Measurements from ENCODE around the gene LNX1. TPM values are rescaled to one million over a fixed set of nuclear protein-coding genes. Genes with fewer than 3 reads are reported as not detected.

Gene LNX1
- total and polyA plus RNA-seq, 10 of the 15 experiments (the other 5 are each of a cell fraction or from before 2014, with no cell fraction given): 0.72 to 1.4 (median 1.0) TPM

GRCh38 chr4:53575552-53575951, 15.7 kb downstream of the LNX1 start:
- ChIA-PET RAD21 (ENCODE audit: unreplicated experiment) (no interaction called here), POLR2A (no interaction called here), SMC1A (ENCODE audit: uncharacterized antibody, unreplicated experiment) (interaction anchor here (1.2 kb wide), 1 partner anchor 17 kb away, joined by 4 read pairs; no protein-coding TSS in a partner anchor), CTCF (no interaction called here)
- FAIRE-seq (no peak), DNase-seq (ENCODE audit: low read depth, low spot score) (no peak), ATAC-seq (no peak)
- no peaks in the 10 kb centered on the region for H4K20me1 ChIP-seq (ENCODE audit: control insufficient read depth, insufficient read depth)
- intact Hi-C loops (cut with micrococcal nuclease; ENCODE audit: unreplicated experiment) (no loop called here), in situ Hi-C loops (cut with MboI) (no loop called here)
- no peaks in the 10 kb centered on the region for H3K4me1 ChIP-seq (ENCODE audit: control insufficient read depth, insufficient read depth, low read length)
- no peaks in the 10 kb centered on the region for H3K36me3 ChIP-seq (ENCODE audit: control insufficient read depth in 2 of 2, insufficient read depth in 2 of 2, low read length in 1 of 2)
- BruUV-seq (replicated peaks): no TSS peak
- 70% methylated on average over 4 of the region's 4 CpGs for WGBS (ENCODE audit: insufficient coverage, insufficient replicate concordance, low lambda C conversion rate, missing lambda C conversion rate)
- H3K27ac ChIP-seq (ENCODE audit: control insufficient read depth, insufficient read depth): no peak overlapping the region
- H3K9ac ChIP-seq (ENCODE audit: control insufficient read depth, insufficient read depth, low read length): no peak overlapping the region
- H3K79me2 ChIP-seq (ENCODE audit: control insufficient read depth, insufficient read depth, low read length): no peaks in the 10 kb centered on the region
- H3K4me3 ChIP-seq: no peak overlapping the region
- TF ChIP-seq RUNX3 (IDR thresholded peaks at IDR 0.05; ENCODE audit: low read length) (no peak), SIX5 (IDR thresholded peaks at IDR 0.05; ENCODE audit: low read depth, low read length, severe bottlenecking) (no peak), RELA (IDR thresholded peaks at IDR 0.05; ENCODE audit: borderline replicate concordance, partially characterized antibody) (no peak), CEBPB (IDR thresholded peaks at IDR 0.05; ENCODE audit: borderline replicate concordance in 1 of 2, low read depth in 2 of 2, low read length in 2 of 2) (no peak), CHD2 (IDR thresholded peaks at IDR 0.05; ENCODE audit: borderline replicate concordance, low read depth, low read length) (no peak), ETV6 (conservative IDR thresholded peaks at IDR 0.05 in 1 of 2, IDR thresholded peaks at IDR 0.05 in 1 of 2; ENCODE audit: borderline replicate concordance in 1 of 2, low read depth in 1 of 2) (no peak), STAT1 (conservative IDR thresholded peaks at IDR 0.05) (no peak), ESRRA (IDR thresholded peaks at IDR 0.05; ENCODE audit: low read length) (no peak), WRNIP1 (IDR thresholded peaks at IDR 0.05; ENCODE audit: borderline replicate concordance, low read depth, low read length) (no peak), EZH2 (IDR thresholded peaks at IDR 0.05; ENCODE audit: borderline replicate concordance, control insufficient read depth, low read depth, low read length) (no peak)
- TF ChIP-seq, protein P1, sequence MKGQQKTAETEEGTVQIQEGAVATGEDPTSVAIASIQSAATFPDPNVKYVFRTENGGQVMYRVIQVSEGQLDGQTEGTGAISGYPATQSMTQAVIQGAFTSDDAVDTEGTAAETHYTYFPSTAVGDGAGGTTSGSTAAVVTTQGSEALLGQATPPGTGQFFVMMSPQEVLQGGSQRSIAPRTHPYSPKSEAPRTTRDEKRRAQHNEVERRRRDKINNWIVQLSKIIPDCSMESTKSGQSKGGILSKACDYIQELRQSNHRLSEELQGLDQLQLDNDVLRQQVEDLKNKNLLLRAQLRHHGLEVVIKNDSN (IDR thresholded peaks at IDR 0.05; ENCODE audit: borderline replicate concordance, extremely low read length, insufficient read depth, low read depth, low read length): no peak
- TF ChIP-seq, protein P2, sequence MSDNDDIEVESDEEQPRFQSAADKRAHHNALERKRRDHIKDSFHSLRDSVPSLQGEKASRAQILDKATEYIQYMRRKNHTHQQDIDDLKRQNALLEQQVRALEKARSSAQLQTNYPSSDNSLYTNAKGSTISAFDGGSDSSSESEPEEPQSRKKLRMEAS (IDR thresholded peaks at IDR 0.05; ENCODE audit: low read depth, low read length): no peak
- TF ChIP-seq, protein P3, sequence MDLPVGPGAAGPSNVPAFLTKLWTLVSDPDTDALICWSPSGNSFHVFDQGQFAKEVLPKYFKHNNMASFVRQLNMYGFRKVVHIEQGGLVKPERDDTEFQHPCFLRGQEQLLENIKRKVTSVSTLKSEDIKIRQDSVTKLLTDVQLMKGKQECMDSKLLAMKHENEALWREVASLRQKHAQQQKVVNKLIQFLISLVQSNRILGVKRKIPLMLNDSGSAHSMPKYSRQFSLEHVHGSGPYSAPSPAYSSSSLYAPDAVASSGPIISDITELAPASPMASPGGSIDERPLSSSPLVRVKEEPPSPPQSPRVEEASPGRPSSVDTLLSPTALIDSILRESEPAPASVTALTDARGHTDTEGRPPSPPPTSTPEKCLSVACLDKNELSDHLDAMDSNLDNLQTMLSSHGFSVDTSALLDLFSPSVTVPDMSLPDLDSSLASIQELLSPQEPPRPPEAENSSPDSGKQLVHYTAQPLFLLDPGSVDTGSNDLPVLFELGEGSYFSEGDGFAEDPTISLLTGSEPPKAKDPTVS (IDR thresholded peaks at IDR 0.05; ENCODE audit: low read depth, low read length): no peak
- TF ChIP-seq, protein P4, sequence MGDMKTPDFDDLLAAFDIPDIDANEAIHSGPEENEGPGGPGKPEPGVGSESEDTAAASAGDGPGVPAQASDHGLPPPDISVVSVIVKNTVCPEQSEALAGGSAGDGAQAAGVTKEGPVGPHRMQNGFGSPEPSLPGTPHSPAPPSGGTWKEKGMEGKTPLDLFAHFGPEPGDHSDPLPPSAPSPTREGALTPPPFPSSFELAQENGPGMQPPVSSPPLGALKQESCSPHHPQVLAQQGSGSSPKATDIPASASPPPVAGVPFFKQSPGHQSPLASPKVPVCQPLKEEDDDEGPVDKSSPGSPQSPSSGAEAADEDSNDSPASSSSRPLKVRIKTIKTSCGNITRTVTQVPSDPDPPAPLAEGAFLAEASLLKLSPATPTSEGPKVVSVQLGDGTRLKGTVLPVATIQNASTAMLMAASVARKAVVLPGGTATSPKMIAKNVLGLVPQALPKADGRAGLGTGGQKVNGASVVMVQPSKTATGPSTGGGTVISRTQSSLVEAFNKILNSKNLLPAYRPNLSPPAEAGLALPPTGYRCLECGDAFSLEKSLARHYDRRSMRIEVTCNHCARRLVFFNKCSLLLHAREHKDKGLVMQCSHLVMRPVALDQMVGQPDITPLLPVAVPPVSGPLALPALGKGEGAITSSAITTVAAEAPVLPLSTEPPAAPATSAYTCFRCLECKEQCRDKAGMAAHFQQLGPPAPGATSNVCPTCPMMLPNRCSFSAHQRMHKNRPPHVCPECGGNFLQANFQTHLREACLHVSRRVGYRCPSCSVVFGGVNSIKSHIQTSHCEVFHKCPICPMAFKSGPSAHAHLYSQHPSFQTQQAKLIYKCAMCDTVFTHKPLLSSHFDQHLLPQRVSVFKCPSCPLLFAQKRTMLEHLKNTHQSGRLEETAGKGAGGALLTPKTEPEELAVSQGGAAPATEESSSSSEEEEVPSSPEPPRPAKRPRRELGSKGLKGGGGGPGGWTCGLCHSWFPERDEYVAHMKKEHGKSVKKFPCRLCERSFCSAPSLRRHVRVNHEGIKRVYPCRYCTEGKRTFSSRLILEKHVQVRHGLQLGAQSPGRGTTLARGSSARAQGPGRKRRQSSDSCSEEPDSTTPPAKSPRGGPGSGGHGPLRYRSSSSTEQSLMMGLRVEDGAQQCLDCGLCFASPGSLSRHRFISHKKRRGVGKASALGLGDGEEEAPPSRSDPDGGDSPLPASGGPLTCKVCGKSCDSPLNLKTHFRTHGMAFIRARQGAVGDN (IDR thresholded peaks at IDR 0.05): no peak
- no peaks in the 10 kb centered on the region for H3K27me3 ChIP-seq (replicated peaks in 1 of 2; ENCODE audit: control insufficient read depth in 2 of 2, insufficient read depth in 2 of 2, low read length in 1 of 2)
- no peak overlapping the region for H2AFZ ChIP-seq (ENCODE audit: control insufficient read depth, low read depth, low read length)
- H3K9me3 ChIP-seq (replicated peaks; ENCODE audit: control insufficient read depth, insufficient read depth, low read length): no peaks in the 10 kb centered on the region
- H3K4me2 ChIP-seq (ENCODE audit: control insufficient read depth, insufficient read depth): no peak overlapping the region

Data from GM12878 (cell line).